Hepatocyte (in vitro differentiated cells): ENCODE data around the gene ZNF394.

Source experiments
- EZH2 ChIP-seq: fragments of 200-600 bp; sonication (generic); IDR thresholded peaks from 2 replicates; pipeline ENCODE4 v1.6.1; 2016; ENCODE audit warnings: antibody characterized with exemption, mild to moderate bottlenecking, borderline replicate concordance
- TF ChIP-seq, protein P1 (sequence below): fragments of 200-600 bp; sonication (generic); IDR thresholded peaks from 2 replicates; pipeline ENCODE4 v1.5.1; 2016; ENCODE audit warnings: antibody characterized with exemption, mild to moderate bottlenecking; ENCODE audit not compliant: poor library complexity

DNA sequence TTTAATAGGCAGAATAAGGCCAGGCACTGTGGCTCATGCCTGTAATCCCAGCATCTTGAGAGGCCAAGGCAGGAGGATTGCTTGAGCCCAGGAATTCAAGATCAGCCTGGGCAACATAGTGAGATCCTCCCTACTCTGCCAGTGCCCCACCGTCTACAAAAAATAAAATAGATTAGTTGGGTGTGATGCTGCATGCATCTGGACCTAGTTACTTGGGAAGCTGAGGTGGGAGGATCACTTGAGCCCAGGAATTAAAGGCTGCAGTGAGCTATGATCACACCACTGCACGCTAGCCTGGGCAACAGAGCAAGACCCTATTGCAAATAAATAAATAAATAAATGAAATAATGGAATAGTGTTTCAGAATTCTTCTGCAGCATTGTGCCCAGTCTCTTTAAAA lies 35.6 kb upstream of the ZNF394 start:
- TF ChIP-seq, protein P1, sequence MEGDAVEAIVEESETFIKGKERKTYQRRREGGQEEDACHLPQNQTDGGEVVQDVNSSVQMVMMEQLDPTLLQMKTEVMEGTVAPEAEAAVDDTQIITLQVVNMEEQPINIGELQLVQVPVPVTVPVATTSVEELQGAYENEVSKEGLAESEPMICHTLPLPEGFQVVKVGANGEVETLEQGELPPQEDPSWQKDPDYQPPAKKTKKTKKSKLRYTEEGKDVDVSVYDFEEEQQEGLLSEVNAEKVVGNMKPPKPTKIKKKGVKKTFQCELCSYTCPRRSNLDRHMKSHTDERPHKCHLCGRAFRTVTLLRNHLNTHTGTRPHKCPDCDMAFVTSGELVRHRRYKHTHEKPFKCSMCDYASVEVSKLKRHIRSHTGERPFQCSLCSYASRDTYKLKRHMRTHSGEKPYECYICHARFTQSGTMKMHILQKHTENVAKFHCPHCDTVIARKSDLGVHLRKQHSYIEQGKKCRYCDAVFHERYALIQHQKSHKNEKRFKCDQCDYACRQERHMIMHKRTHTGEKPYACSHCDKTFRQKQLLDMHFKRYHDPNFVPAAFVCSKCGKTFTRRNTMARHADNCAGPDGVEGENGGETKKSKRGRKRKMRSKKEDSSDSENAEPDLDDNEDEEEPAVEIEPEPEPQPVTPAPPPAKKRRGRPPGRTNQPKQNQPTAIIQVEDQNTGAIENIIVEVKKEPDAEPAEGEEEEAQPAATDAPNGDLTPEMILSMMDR: no peak
- TF ChIP-seq EZH2: no peak
